K562 treated with DMSO at 1 percent for 4 hours (cell line): ENCODE data around the gene S100A13. TPM values are rescaled to one million over a fixed set of nuclear protein-coding genes. Genes with fewer than 3 reads are reported as not detected.

Experiments
- total RNA-seq: library from RNA; unstranded; fragments of 300-600 nt; gene quantifications from 2 replicates; pipeline ENCODE4 v1.2.3, GENCODE V29; 2022; ENCODE audit not compliant: insufficient read depth

Gene S100A13
- 134 and 148 TPM in 2 replicates for total RNA-seq

DNA sequence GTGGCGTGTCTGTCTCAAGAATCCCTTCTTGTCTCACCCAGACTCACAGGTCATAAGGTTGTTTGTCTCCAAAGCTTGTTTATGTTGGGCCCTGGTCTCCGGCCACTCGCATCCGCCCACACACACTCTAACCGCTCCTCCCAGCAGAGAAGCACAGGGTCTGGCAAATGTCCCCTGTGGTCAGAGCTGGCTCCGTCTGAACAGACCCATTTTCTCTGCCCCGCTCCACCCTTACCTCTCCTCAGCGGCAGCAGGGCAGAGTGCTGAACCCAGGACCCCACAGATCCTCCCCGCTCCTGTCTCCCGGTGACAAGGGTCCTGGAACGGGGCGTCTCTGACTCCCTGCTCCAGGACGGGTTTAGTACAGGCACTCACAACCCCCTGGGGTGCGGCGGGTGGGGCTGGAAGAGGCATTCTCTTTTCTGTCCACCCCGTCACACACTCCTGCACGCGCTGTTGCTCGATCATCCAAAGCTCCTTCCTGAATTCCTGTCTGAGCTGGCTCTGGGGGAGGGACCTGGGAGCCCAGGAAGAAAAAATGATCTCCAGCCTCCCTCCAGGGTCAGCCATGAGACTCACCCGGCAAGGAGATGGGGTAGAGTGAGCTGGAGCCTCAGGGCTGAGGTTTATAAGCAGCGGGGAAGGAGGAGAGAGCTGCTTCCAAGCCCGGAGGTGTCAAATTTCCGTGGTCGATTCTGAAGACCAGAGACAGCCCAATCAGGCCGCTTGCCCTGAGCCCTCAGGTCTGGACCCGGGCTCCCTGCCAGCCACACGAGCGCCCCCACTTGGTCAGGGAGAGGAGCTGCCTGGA is at the start of gene S100A13:
Gene S100A13, minus strand, starts transcription at position 602 of the 811 bp plus-strand sequence. CDS start 1,033 bp downstream, outside the sequence.

DNA sequence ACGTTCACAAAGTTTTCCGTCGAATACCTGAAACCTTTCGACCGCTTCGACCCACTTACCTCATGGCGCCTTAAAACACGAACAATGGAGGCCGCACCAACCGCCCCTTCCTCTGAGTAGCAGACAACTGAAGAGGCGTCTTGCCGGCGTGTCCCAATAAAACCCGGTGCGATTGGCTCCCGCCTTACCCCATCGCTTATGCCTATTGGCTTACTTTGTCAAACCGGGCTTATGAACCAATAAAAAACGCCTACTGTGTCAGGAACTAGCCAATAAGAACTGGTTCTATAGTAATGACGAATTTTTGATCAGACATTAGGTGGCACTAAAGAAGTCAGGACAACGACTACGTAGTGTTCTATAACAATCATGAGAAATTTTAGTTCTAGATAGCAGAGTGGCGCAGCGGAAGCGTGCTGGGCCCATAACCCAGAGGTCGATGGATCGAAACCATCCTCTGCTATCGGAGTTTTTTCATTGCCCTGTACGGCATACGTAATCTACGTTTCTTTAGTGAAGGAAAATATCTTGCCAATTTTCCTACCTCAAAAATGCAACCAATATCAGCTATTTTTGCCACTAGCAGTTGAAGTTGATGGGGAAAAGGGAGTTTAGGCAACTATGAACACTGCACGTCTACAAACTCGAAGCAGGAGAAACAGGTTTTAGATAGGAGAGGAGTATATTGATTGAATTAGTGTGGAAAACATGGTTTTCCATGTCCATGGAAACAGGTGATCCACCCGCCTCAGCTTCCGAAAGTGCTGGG is 43.7 kb upstream of the S100A13 start, which contains the start of gene ILF2:
Gene ILF2, minus strand, starts transcription at position 135 of the 769 bp plus-strand sequence. Its CDS starts 71 bp downstream, at position 64.

GRCh38 chr1:153658400-153659174 is 31.3 kb upstream of the S100A13 start, which contains the start of gene SNAPIN:
TSS of gene SNAPIN (plus strand) at chr1:153658703. CDS start at chr1:153658744, 41 bp downstream.

DNA sequence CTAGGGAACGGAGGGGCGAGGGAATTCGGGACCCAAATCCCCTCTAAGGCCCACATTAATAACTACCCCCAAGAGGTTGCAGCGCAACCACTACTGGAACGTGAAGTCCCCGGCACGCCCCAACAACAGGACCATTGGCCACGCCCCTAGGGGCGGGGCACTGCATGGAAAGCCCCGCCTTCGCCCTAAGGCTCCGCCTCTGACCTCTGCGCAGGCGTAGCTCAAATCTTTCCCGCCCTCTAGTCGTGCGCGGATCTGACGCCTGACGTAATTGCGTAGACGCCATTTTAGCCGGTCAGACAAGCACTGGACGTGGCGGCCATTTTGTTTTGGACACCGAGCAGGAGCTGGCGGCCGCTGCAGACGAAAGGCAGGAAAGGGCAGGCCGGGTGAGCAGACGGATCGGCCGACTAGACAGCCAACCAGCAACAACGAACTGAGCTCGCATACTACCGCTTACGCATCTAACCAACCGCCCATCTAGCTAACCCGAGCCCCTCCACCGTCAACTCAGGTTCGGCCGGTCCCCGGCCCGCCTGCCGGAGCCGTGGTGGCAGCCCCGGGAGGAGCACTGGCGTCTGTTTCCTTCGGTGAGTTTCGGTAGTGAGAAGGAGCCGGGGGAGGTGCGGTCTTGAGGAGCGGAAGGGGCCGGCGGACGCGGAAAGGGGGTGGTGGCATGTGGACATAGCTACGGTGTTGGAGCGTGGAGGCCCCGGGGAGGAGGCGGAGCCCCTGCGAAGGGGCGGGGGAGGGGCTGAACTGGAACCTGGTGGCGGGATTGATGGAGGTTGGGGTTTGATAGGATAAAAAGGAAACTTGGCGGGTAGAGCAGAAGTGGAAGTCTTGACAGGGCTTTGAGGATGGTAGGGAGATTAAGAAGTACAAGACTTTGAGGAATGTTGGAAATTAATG is 6.7 kb upstream of the S100A13 start, which contains the start of gene CHTOP:
Gene CHTOP, plus strand, starts transcription at position 313 of the 912 bp plus-strand sequence. CDS start 2,523 bp downstream, outside the sequence.

GRCh38 chr1:153627715-153628626 is 666 bp upstream of the S100A13 start, which contains the start of gene S100A1:
TSS of gene S100A1 (plus strand) at chr1:153628434. CDS start at chr1:153630522, 2,088 bp downstream.

GRCh38 chr1:153616144-153616916 is 11.0 kb downstream of the S100A13 start, which contains the start of gene S100A14:
TSS of gene S100A14 (minus strand) at chr1:153616325. CDS start at chr1:153615858, 467 bp downstream.

GRCh38 chr1:153612755-153613331 is 14.5 kb downstream of the S100A13 start, which contains the start of gene S100A16:
TSS of gene S100A16 (minus strand) at chr1:153613137. CDS start at chr1:153608151, 4,986 bp downstream.

Other genes with a start within 250 kb of the S100A13 start
- gene S100A8, start 236.4 kb downstream of the S100A13 start, total RNA-seq = not detected in 2 replicates
- gene S100A7A, start 211.0 kb downstream of the S100A13 start, total RNA-seq = not detected in 2 replicates
- gene S100A7, start 166.9 kb downstream of the S100A13 start, total RNA-seq = not detected in 2 replicates
- 23.2 and 29.1 TPM in 2 replicates for gene S100A6, start 91.5 kb downstream of the S100A13 start, total RNA-seq
- gene S100A5, start 86.6 kb downstream of the S100A13 start, total RNA-seq = not detected in 2 replicates
- gene S100A4, start 81.7 kb downstream of the S100A13 start, total RNA-seq = 12.2 and 17.9 TPM in 2 replicates
- not detected in 2 replicates for gene S100A3, start 78.2 kb downstream of the S100A13 start, total RNA-seq
- gene S100A2, start 61.7 kb downstream of the S100A13 start, total RNA-seq = not detected in 2 replicates
- 5.0 and 5.1 TPM in 2 replicates for gene S100A16, start 14.4 kb downstream of the S100A13 start, total RNA-seq
- not detected in 2 replicates for gene S100A14, start 11.2 kb downstream of the S100A13 start, total RNA-seq
- 74.1 and 76.0 TPM in 2 replicates for gene S100A1, start 929 bp upstream of the S100A13 start, total RNA-seq
- 46.5 and 61.4 TPM in 2 replicates for gene CHTOP, start 6.6 kb upstream of the S100A13 start, total RNA-seq
- 24.9 and 30.9 TPM in 2 replicates for gene SNAPIN, start 31.2 kb upstream of the S100A13 start, total RNA-seq
- 279 and 280 TPM in 2 replicates for gene ILF2, start 43.5 kb upstream of the S100A13 start, total RNA-seq
- gene NPR1, start 51.2 kb upstream of the S100A13 start, total RNA-seq = not detected in 2 replicates
- gene INTS3, start 100.5 kb upstream of the S100A13 start, total RNA-seq = 18.9 and 20.4 TPM in 2 replicates
- 8.4 and 12.6 TPM in 2 replicates for gene SLC27A3, start 147.9 kb upstream of the S100A13 start, total RNA-seq